GM12892 (cell line): ENCODE data around the gene GBP6.

ENCODE experiments used
- POLR2A ChIP-seq: IDR thresholded peaks from 2 replicates; pipeline ENCODE4 v1.6.1; 2011; ENCODE audit warnings: low read depth, low read length, control low read depth
- POLR2AphosphoS5 ChIP-seq: IDR thresholded peaks from 2 replicates; pipeline ENCODE4 v1.6.1; 2011; ENCODE audit warnings: low read depth, low read length, control low read depth
- TAF1 ChIP-seq: IDR thresholded peaks from 2 replicates; pipeline ENCODE4 v1.6.1; 2011; ENCODE audit warnings: low read depth, mild to moderate bottlenecking, control low read depth, low read length, borderline replicate concordance

DNA sequence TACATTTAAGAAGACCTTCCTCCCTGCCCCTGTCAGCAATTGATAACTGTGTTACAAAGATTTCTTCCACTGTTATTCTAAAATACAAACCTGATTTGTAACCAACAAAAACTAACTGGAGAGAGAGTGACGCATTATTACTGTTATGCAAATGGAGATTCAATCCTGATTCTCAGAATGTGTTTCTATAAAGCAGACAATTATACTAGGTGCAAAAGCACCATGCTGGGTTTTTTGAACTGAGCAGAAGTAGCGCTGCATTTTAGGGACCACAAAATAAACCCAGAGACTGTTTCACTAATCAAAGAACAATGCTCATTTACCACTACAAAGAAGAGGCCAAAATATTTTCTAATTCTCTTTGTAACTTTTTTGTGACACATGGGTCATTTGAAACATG is 13.6 kb upstream of the GBP6 start:
- TF ChIP-seq POLR2A: no peak
- no peak for TF ChIP-seq POLR2AphosphoS5
- no peak for TF ChIP-seq TAF1
